Hepatocyte (in vitro differentiated cells): ENCODE data around the gene SLC17A2.

Experiments used
- EZH2 ChIP-seq: fragments of 200-600 bp; sonication (generic); IDR thresholded peaks from 2 replicates; pipeline ENCODE4 v1.6.1; 2016; ENCODE audit warnings: antibody characterized with exemption, mild to moderate bottlenecking, borderline replicate concordance
- TF ChIP-seq, protein P1 (sequence below): fragments of 200-600 bp; sonication (generic); IDR thresholded peaks from 2 replicates; pipeline ENCODE4 v1.5.1; 2016; ENCODE audit warnings: antibody characterized with exemption, mild to moderate bottlenecking; ENCODE audit not compliant: poor library complexity

DNA sequence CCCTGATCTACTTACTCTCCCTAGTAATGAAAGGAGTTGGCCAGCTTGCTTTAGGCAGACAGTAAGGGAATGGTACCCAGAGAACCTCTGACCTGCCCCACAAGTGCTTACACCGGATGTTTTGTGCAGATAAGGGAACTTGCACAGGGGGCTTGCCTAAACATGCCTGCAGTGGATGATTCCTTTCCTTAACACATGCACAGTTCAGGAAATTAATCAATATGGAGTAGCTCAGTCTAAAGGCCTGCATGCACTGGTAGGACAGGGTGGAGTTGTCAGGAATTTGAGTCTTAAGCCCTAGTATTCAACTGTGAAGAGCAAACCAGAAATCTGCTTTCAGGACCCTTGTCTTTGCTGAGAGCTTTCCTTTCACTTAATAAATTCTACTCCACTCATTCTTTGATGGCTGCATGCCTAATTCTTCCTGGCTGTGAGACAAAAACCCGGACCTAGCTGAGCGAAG lies 28.2 kb upstream of the SLC17A2 start:
- TF ChIP-seq, protein P1, sequence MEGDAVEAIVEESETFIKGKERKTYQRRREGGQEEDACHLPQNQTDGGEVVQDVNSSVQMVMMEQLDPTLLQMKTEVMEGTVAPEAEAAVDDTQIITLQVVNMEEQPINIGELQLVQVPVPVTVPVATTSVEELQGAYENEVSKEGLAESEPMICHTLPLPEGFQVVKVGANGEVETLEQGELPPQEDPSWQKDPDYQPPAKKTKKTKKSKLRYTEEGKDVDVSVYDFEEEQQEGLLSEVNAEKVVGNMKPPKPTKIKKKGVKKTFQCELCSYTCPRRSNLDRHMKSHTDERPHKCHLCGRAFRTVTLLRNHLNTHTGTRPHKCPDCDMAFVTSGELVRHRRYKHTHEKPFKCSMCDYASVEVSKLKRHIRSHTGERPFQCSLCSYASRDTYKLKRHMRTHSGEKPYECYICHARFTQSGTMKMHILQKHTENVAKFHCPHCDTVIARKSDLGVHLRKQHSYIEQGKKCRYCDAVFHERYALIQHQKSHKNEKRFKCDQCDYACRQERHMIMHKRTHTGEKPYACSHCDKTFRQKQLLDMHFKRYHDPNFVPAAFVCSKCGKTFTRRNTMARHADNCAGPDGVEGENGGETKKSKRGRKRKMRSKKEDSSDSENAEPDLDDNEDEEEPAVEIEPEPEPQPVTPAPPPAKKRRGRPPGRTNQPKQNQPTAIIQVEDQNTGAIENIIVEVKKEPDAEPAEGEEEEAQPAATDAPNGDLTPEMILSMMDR, result no peak
- TF ChIP-seq EZH2, result no peak
